CD14-positive monocyte (primary cell): Measurements from ENCODE around the gene STING1. TPM values are rescaled to one million over a fixed set of nuclear protein-coding genes. Genes with fewer than 3 reads are reported as not detected.
"Not testable (repeated sequence)": the region's sequence is repeated elsewhere in the genome, so short reads cannot be mapped to it uniquely, and the experiment has no call there.

Source experiments
- DNase-seq, 3 donors: peaks; one replicate each; pipeline ENCODE4 v3.0.0-alpha.2; 2011 to 2022
- H2AFZ ChIP-seq: 2 replicates; pipeline ENCODE4 v1.6.0; 2012; ENCODE audit warnings: mild to moderate bottlenecking, low read depth, low read length, inconsistent platforms; ENCODE audit not compliant: insufficient read depth, poor library complexity, severe bottlenecking
- H3K27ac ChIP-seq, 2 donors: 1 replicate in 1 of 2; 2 replicates in 1 of 2; pipeline ENCODE4 v1.5.1; 2012 to 2013; ENCODE audit warnings: low read length in 2 of 2, control low read depth in 1 of 2, inconsistent platforms in 1 of 2, low read depth in 1 of 2, mild to moderate bottlenecking in 1 of 2
- H3K27me3 ChIP-seq, 2 donors: one replicate each; pipeline versions ENCODE4 v1.6.0 to v1.6.1; 2011 to 2013; ENCODE audit warnings: low read length in 2 of 2; ENCODE audit not compliant: control insufficient read depth in 2 of 2, insufficient read depth in 2 of 2
- H3K36me3 ChIP-seq, 2 donors: replicated peaks in 1 of 2; 1 replicate in 1 of 2; 2 replicates in 1 of 2; pipeline versions ENCODE4 v1.5.1 to v1.6.1; 2012 to 2013; ENCODE audit warnings: low read length in 2 of 2, control low read depth in 1 of 2, inconsistent platforms in 1 of 2, mild to moderate bottlenecking in 1 of 2; ENCODE audit not compliant: insufficient read depth in 2 of 2, control insufficient read depth in 1 of 2
- H3K4me1 ChIP-seq, 2 donors: 1 replicate in 1 of 2; 2 replicates in 1 of 2; pipeline versions ENCODE4 v1.5.1 to v1.6.1; 2012 to 2013; ENCODE audit warnings: low read length in 2 of 2, control low read depth in 1 of 2, inconsistent platforms in 1 of 2, mild to moderate bottlenecking in 1 of 2, moderate library complexity in 1 of 2; ENCODE audit not compliant: insufficient read depth in 2 of 2, control insufficient read depth in 1 of 2
- H3K4me2 ChIP-seq: replicated peaks from 2 replicates; pipeline ENCODE3; 2012; ENCODE audit warnings: low read length, moderate library complexity, mild to moderate bottlenecking; ENCODE audit not compliant: poor library complexity, severe bottlenecking; ENCODE audit errors: extremely low read depth
- H3K4me3 ChIP-seq, 3 experiments: fragments of 200-600 bp in 1 of 3; sonication (generic) in 1 of 3; replicated peaks in 1 of 3; 1 replicate in 2 of 3; 2 replicates in 1 of 3; pipeline ENCODE4 v1.5.1; 2011 to 2013; ENCODE audit warnings: low read length in 3 of 3, mild to moderate bottlenecking in 3 of 3, control low read depth in 2 of 3, low read depth in 2 of 3, inconsistent platforms in 1 of 3, moderate library complexity in 1 of 3
- H3K79me2 ChIP-seq: 2 replicates; pipeline ENCODE4 v1.6.0; 2012; ENCODE audit warnings: mild to moderate bottlenecking, control low read depth, inconsistent platforms, low read length, moderate library complexity; ENCODE audit not compliant: insufficient read depth
- H3K9ac ChIP-seq: 2 replicates; pipeline ENCODE4 v1.6.0; 2017; ENCODE audit warnings: low read length, mild to moderate bottlenecking; ENCODE audit not compliant: insufficient read depth, poor library complexity, severe bottlenecking
- H3K9me3 ChIP-seq, 2 donors: replicated peaks in 1 of 2; 1 replicate in 1 of 2; 2 replicates in 1 of 2; pipeline versions ENCODE4 v1.5.1 to v1.6.1; 2012 to 2013; ENCODE audit warnings: low read length in 2 of 2, control low read depth in 1 of 2; ENCODE audit not compliant: control insufficient read depth in 1 of 2, insufficient read depth in 1 of 2
- H4K20me1 ChIP-seq: 2 replicates; pipeline ENCODE4 v1.6.0; 2012; ENCODE audit warnings: mild to moderate bottlenecking, low read length, control low read depth, moderate library complexity; ENCODE audit not compliant: insufficient read depth
- H3K27ac Mint-ChIP-seq, 7 donors: one replicate each; pipeline ENCODE4 v1.8.0; 2020; ENCODE audit warnings: mild to moderate bottlenecking in 7 of 7, mixed read lengths in 7 of 7, moderate library complexity in 6 of 7, inconsistent platforms in 2 of 7
- H3K27me3 Mint-ChIP-seq, 3 donors: one replicate each; pipeline ENCODE4 v1.8.0; 2021 to 2022; ENCODE audit warnings: low read depth in 3 of 3, mild to moderate bottlenecking in 3 of 3, mixed read lengths in 3 of 3, moderate library complexity in 3 of 3, inconsistent platforms in 1 of 3
- H3K36me3 Mint-ChIP-seq, 2 donors: one replicate each; pipeline ENCODE4 v1.8.0; 2020; ENCODE audit warnings: mixed read lengths in 2 of 2, inconsistent platforms in 1 of 2, mild to moderate bottlenecking in 1 of 2
- H3K4me1 Mint-ChIP-seq: one replicate; pipeline ENCODE4 v1.8.0; 2020; ENCODE audit warnings: mild to moderate bottlenecking, mixed read lengths
- H3K4me3 Mint-ChIP-seq, 2 donors: one replicate each; pipeline ENCODE4 v1.8.0; 2020; ENCODE audit warnings: mild to moderate bottlenecking in 2 of 2, mixed read lengths in 2 of 2, moderate library complexity in 1 of 2
- H3K9me3 Mint-ChIP-seq, 7 donors: one replicate each; pipeline ENCODE4 v1.8.0; 2020 to 2022; ENCODE audit warnings: mixed read lengths in 7 of 7, mild to moderate bottlenecking in 6 of 7, moderate library complexity in 6 of 7, inconsistent platforms in 2 of 7
- WGBS: methylation state at CpG from one replicate; pipeline ENCODE4 v1.1.5; 2013; ENCODE audit warnings: missing lambda C conversion rate; ENCODE audit not compliant: insufficient coverage; 5-methylcytosine and 5-hydroxymethylcytosine counted together
- intact Hi-C, 2 donors: fragments of 100-400 bp; cut with micrococcal nuclease; formaldehyde crosslinking; loops; one replicate each; pipeline versions ENCODE4 v1.15.0 to v1.15.1; 2023
- polyA plus RNA-seq, 3 donors: library from polyadenylated mRNA; depleted of rRNA in 1 of 3; unstranded in 2 of 3; stranded (reverse) in 1 of 3; fragments of 300-500 nt in 2 of 3; fragments of >200 nt in 1 of 3; fragmentation: Illumina TruSeq in 2 of 3; gene quantifications; 1 replicate in 2 of 3; 2 replicates in 1 of 3; pipeline ENCODE4 v1.2.3, GENCODE V29; 2012 to 2021
- TF ChIP-seq, protein P1 (sequence below): fragments of 200-600 bp; IDR thresholded peaks from one replicate; pipeline ENCODE4 v1.8.0; 2022; ENCODE audit warnings: antibody characterized with exemption, mild to moderate bottlenecking

Gene STING1
- polyA plus RNA-seq, 3 donors = 83.7 to 225 (median 115) TPM

DNA sequence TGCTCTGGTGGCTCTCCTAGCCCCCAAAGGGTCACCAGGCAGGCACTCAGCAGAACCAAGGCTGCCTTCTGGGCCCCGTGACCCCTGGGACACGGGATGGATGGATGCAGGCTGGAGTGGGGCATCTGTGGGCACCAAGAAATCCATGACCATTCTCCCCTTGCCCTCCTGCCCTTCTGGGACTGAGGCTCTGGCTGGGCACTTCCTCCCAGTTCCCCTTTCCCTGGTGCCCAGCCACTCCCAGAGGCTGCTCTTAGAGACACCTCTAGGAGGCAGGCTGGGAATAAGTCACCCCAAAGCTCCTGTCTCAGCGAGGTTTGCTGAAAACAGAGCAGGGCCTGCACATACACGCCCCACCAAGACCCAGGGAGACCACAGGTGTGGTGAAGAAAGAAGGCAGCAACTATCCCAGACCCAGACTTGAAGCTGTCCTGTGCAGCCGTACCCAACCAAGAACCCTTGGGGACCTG is 943 bp downstream of the STING1 start:
- H3K9me3 ChIP-seq = no peaks in the 10 kb centered on the region
- peak overlapping the region; percentile 83 for H2AFZ ChIP-seq

DNA sequence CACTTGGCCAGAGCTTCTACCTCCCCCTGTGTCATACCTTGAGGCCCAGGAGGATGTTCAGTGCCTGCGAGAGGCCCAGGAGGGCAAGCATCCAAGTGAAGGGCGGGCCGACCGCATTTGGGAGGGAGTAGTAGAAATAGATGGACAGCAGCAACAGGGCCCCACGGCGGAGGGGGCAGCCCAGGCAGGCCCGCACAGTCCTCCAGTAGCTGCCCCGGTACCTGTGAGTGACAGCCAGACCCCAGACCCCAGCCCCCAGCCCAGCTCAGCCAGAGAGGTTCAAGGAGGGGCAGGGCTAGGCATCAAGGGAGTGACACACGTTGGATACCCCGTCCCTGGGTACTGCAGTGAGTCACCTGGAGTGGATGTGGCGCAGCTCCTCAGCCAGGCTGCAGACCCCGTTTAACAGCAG is 1.4 kb downstream of the STING1 start:
- no peaks in the 10 kb centered on the region for H3K27me3 ChIP-seq
- TF ChIP-seq, protein P1, sequence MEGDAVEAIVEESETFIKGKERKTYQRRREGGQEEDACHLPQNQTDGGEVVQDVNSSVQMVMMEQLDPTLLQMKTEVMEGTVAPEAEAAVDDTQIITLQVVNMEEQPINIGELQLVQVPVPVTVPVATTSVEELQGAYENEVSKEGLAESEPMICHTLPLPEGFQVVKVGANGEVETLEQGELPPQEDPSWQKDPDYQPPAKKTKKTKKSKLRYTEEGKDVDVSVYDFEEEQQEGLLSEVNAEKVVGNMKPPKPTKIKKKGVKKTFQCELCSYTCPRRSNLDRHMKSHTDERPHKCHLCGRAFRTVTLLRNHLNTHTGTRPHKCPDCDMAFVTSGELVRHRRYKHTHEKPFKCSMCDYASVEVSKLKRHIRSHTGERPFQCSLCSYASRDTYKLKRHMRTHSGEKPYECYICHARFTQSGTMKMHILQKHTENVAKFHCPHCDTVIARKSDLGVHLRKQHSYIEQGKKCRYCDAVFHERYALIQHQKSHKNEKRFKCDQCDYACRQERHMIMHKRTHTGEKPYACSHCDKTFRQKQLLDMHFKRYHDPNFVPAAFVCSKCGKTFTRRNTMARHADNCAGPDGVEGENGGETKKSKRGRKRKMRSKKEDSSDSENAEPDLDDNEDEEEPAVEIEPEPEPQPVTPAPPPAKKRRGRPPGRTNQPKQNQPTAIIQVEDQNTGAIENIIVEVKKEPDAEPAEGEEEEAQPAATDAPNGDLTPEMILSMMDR = no peak
- DNase-seq = peak in 1 of 3 donors; percentile 53
- no peaks in the 10 kb centered on the region for H3K9me3 ChIP-seq
- Mint-ChIP-seq H3K27ac (peak overlapping the region; percentile 75 to 99 (median 94)), H3K4me1 (peaks cover 77% of the 10 kb centered on the region), H3K27me3 (no peaks in the 10 kb centered on the region), H3K4me3 (peak overlapping the region; percentile 88 to 97), H3K9me3 (no peaks in the 10 kb centered on the region), H3K36me3 (peaks cover 27 to 39% of the 10 kb centered on the region in 2 donors)
- H4K20me1 ChIP-seq = peaks cover 46% of the 10 kb centered on the region
- H3K27ac ChIP-seq = peak overlapping the region; percentile 91 to 92
- H2AFZ ChIP-seq = peak overlapping the region; percentile 83
- H3K4me3 ChIP-seq = peak overlapping the region; percentile 51 to 85 (median 81)
- WGBS = 0% methylated on average over 11 of the region's 12 CpGs
- peaks cover 55% of the 10 kb centered on the region for H3K79me2 ChIP-seq
- peaks cover 22 to 28% of the 10 kb centered on the region in 2 donors for H3K36me3 ChIP-seq
- peak overlapping the region; percentile 98 for H3K4me2 ChIP-seq
- peak overlapping the region; percentile 73 for H3K9ac ChIP-seq
- peaks cover 71 to 85% of the 10 kb centered on the region in 2 donors for H3K4me1 ChIP-seq
- intact Hi-C loops = no loop called here

More for the DNA sequence above, 943 bp downstream of the STING1 start:
- Histone ChIP-seq H4K20me1 (peaks cover 41% of the 10 kb centered on the region), H3K4me1 (peaks cover 67 to 80% of the 10 kb centered on the region in 2 donors), H3K4me3 (peak overlapping the region; percentile 51 to 85 (median 81)), H3K36me3 (peaks cover 22 to 27% of the 10 kb centered on the region in 2 donors), H3K27me3 (no peaks in the 10 kb centered on the region), H3K9ac (peak overlapping the region; percentile 73), H3K4me2 (peak overlapping the region; percentile 98), H3K79me2 (peaks cover 54% of the 10 kb centered on the region), H3K27ac (peak overlapping the region; percentile 91 to 92)
- WGBS = 0% methylated on average over 2 of the region's 5 CpGs
- Mint-ChIP-seq H3K36me3 (peaks cover 25 to 36% of the 10 kb centered on the region in 2 donors), H3K27me3 (no peaks in the 10 kb centered on the region), H3K4me1 (peaks cover 75% of the 10 kb centered on the region), H3K9me3 (no peaks in the 10 kb centered on the region), H3K27ac (peak overlapping the region; percentile 91 to 99 (median 96)), H3K4me3 (peak overlapping the region; percentile 88 to 97)
- DNase-seq = peak in 2 of 3 donors; percentile 53 to 57
- intact Hi-C loops = no loop called here
- TF ChIP-seq, protein P1 = peak; percentile 26

DNA sequence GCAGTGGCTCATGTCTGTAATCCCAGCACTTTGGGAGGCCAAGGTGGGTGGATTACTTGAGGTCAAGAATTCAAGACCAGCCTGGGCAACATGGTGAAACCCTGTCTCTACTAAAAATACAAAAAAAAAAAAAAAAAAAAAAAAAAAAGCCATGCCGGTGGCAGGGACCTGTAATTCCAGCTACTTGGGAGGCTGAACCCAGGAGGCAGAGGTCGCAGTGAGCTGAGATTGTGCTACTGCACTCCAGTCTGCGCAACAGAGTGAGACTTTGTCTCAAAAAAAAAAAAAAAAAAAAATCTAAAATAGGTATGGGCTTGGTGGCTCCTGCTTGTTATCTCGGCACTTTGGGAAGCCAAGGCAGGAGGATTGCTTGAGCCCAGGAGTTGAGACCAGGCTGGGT is 2.8 kb downstream of the STING1 start:
- H2AFZ ChIP-seq, H3K9me3 ChIP-seq, H3K27me3 ChIP-seq, H3K9me3 Mint-ChIP-seq, H3K27ac Mint-ChIP-seq, H3K27me3 Mint-ChIP-seq, intact Hi-C loops, DNase-seq, H3K9ac ChIP-seq, H3K4me2 ChIP-seq, H3K4me3 Mint-ChIP-seq, H3K4me3 ChIP-seq: not testable (repeated sequence)
- WGBS = no CpG with 5 or more reads among the region's 4 CpGs
- H3K79me2 ChIP-seq = peaks cover 66% of the 10 kb centered on the region
- Mint-ChIP-seq H3K36me3 (peaks cover 35 to 49% of the 10 kb centered on the region in 2 donors), H3K4me1 (peaks cover 84% of the 10 kb centered on the region)
- H4K20me1 ChIP-seq = peaks cover 59% of the 10 kb centered on the region
- peak overlapping the region in 1 of 2 donors; percentile 53 for H3K27ac ChIP-seq
- peaks cover 24 to 35% of the 10 kb centered on the region in 2 donors for H3K36me3 ChIP-seq
- H3K4me1 ChIP-seq = peaks cover 82 to 94% of the 10 kb centered on the region in 2 donors
